Astrocyte of the spinal cord (primary cell): ENCODE data around the gene S100A14.

Experiments used
- DNase-seq: peaks from one replicate; pipeline ENCODE4 v3.0.0; 2011; ENCODE audit warnings: low read depth, low spot score
- H3K4me3 ChIP-seq: 2 replicates; pipeline ENCODE4 v1.5.1; 2011; ENCODE audit warnings: low read depth, mild to moderate bottlenecking, low read length, moderate library complexity
- in situ Hi-C: cut with HindIII; loops from 2 replicates; pipeline ENCODE4 v1.10.0; 2017; ENCODE audit warnings: low sequenced_read_pairs
- TF ChIP-seq, protein P1 (sequence below): IDR thresholded peaks from 2 replicates; pipeline ENCODE4 v1.5.1; 2012; ENCODE audit warnings: low read depth, mild to moderate bottlenecking, low read length, inconsistent platforms

S100A14 gene

DNA sequence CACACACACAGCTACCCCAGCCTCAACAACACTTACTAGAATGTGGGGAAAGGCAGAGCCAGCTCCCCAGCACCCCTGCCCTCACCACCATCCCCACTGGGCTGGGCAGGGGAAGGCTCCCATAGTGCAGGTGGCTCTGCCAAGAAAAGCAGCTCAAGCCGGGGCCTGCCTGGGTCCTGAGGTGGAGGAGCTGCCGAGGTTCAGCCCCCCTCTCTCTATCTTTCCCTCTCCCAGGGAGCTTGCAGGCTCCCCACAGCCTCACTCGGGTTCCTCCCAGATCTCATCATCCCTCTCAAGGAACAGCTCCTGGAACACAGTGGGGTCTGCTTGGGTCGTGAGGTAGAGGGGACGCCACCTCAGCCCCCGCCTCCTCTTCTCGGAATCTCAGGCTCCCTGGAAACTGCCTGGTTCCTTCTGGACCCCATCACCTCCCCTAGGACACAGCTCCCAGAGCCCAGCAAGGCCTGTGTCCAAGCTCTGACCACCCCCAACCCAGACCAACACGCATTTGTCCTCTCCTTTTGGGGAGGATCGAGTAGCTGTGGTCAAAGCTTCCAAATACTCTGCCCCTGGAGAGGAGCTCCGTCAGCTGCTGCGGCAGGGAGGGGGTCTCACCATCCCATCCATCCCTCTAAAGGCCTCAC, 3.9 kb downstream of the S100A14 start:
- in situ Hi-C loops = no loop called here
- H3K4me3 ChIP-seq = peak overlapping the region; percentile 86
- peak; percentile 32 for DNase-seq
- TF ChIP-seq, protein P1, sequence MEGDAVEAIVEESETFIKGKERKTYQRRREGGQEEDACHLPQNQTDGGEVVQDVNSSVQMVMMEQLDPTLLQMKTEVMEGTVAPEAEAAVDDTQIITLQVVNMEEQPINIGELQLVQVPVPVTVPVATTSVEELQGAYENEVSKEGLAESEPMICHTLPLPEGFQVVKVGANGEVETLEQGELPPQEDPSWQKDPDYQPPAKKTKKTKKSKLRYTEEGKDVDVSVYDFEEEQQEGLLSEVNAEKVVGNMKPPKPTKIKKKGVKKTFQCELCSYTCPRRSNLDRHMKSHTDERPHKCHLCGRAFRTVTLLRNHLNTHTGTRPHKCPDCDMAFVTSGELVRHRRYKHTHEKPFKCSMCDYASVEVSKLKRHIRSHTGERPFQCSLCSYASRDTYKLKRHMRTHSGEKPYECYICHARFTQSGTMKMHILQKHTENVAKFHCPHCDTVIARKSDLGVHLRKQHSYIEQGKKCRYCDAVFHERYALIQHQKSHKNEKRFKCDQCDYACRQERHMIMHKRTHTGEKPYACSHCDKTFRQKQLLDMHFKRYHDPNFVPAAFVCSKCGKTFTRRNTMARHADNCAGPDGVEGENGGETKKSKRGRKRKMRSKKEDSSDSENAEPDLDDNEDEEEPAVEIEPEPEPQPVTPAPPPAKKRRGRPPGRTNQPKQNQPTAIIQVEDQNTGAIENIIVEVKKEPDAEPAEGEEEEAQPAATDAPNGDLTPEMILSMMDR = no peak

GRCh38 chr1:153611356-153611755, 4.8 kb downstream of the S100A14 start:
- TF ChIP-seq, protein P1 = no peak
- DNase-seq = no peak
- in situ Hi-C loops = no loop called here
- H3K4me3 ChIP-seq = peak overlapping the region; percentile 86

DNA sequence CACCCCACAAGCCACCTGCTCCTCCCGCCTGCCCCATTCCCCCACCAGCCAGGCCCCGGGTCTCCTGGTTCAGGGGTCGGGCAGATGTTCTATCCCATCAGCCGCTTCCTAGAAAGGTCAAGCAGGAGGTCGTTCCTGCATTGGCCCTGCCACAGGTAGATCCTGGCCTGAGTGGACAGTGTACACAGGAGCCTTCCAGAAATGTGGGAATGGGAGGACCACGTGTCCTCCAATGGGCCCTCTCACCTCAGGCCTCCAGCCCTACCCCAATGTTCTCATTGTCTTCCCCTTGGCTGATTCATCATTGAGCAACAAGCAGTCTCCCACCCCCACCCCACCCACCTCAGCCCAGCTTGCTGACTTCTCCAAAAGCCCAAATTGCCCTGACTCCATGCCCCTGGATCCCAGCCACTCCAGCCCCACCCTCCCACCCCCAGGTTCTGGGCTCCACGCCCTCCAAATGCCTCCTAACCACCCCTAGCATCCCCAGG, 5.3 kb downstream of the S100A14 start:
- H3K4me3 ChIP-seq = peak overlapping the region; percentile 86
- DNase-seq = peak; percentile 37
- TF ChIP-seq, protein P1 = no peak
- in situ Hi-C loops = no loop called here

DNA sequence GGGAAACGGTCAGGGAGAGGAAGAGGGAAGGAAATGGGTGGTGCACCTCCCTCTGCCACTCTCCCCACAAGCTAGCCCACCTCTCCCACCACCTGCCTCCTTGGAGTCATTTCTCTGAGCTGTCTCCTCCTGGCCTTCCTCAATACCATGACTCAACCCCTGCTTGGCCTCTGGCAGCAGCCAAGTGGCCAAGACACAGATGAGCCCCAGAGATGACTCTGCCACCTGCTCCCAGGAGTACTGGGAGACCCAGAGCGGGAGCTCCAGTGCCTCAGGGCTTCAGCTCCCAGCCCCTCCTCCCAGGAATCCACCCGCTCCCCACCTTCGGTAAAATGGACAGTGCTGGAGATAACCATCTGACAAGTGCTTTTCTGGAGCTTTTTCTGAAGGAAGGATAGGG, 5.8 kb downstream of the S100A14 start:
- peak; percentile 24 for DNase-seq
- H3K4me3 ChIP-seq = peak overlapping the region; percentile 86
- TF ChIP-seq, protein P1 = no peak
- in situ Hi-C loops = no loop called here

DNA sequence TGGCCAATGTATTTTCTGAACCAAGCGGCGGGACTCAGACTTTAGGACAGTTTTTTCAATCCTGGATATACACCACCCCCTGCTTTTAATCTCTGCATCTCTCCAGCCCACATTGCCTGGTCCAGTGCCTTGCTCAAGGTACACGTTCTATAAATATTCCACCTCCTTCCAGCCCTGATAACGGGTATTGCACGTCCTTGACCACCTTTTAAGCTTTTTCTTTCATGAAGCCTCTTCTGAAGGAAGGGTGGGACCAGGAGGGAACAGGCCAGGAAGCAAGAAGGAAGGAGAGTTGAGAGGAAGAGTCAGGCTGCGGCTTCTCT, 6.6 kb downstream of the S100A14 start:
- no peak overlapping the region for H3K4me3 ChIP-seq
- DNase-seq = no peak
- in situ Hi-C loops = no loop called here
- TF ChIP-seq, protein P1 = no peak

DNA sequence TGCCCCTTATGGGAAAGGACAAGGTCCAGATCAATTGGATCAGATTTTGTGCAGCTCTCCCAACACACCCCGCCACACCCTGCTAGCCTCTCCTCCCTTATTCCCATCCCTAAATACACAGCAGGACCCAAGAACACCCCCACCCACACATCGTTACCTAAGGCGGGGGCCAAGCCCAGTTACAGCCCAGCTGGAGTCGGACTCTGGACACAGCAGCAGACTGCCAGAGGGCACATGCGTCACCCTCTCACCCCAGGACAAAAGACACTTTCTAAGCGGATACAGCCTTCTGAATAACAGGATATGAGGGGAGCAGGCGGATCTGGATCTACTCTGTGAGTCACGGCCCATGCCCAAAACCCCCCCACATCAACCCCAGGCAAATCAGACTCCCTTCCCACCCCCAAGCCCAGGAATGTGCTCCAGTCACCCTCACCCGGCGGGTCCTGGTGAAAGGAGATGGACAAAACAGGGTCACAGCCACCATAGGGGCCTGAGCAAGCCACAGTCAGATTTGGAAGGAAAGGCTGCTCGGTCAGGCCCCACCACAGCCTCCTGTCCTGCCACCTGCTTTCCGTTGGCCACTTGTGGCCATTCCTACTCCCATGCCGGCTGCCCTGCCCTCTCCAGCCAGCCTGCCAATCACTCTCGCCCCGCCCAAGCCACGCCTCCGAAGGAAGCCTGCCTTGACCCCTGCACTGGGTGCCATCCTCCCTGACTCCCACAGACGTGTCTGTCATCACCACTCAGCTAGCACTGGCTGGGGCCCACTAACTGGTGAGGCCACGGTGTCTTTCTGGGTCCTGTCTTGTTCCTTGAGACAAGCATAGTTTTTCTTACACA, 7.2 kb downstream of the S100A14 start:
- H3K4me3 ChIP-seq = peak overlapping the region; percentile 37
- in situ Hi-C loops = no loop called here
- DNase-seq = peak; percentile 94
- TF ChIP-seq, protein P1 = no peak
